ENCODE results near the gene HIF3A. TPM values are rescaled to one million over a fixed set of nuclear protein-coding genes. Genes with fewer than 3 reads are reported as not detected.

The HIF3A gene
- total RNA-seq, 1 donor from 2014 or later, result 59.6 TPM

GRCh38 chr19:46330319-46330918, 33.6 kb downstream of the HIF3A start:
- no peak for DNase-seq

DNA sequence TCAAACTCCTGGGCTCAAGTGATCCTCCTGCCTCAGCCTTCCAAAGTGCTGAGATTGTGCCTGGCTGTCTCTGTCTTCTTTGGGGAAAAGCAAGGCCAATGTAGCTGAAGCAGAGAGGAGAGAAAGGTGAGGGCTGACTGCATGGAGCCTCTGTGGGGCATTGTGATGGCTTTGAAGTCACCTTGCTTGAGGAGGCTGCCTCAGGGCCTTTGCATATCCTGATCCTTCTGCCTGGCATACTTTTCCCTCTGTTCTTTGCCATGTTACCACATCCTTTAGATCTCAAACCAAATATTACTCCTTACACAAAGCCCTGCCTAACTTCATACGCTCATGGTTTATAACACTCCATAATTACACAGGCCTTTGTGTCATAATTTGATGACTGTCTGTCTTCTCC, 40.6 kb downstream of the HIF3A start:
- DNase-seq, result no peak

DNA sequence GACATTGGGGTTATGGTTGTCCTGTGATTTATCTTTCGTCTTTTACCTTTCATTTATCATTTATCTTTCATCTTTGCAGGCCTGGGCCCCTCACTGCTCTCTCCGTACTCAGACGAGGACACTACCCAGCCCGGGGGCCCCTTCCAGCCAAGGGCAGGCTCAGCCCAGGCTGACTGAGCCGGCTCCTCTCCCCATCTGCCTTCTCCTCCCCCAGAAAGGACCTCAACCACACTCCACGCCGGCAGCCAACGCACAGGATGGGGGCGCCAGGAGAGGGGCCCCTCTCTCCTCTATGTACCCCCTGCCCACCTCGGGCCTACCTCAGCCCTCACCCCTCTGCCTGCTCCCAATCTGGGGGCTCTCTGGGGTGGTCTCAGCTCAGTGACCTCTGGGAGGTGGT, 42.6 kb downstream of the HIF3A start:
- no peak for DNase-seq

DNA sequence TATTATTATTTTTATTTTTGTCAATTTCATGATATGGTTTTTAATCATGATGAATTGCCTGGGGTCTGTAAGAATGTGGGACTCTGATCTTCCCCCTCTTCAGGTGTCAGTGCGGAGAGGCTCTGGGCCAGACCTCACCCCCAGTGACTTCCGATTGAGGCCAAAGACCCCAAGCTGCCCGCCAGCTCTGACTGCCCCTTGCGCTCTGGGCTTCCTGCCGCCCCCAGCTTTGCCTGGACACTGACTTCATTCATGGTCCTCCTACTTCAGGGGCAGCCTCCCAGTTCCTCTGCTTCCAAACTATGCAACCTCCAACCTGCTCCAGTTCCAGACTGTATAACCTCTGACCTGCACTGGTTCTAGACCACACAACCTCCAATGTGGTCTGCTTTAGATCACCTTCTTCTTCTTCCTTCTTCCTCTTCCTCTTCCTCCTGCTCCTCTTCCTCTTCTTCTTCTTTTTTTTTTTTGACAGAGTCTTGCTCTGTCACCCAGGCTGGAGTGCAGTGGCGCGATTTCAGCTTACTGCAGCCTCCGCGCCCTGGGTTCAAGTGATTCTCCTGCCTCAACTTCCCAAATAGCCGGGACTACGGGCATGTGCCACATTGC, 43.3 kb downstream of the HIF3A start:
- no peak for DNase-seq

DNA sequence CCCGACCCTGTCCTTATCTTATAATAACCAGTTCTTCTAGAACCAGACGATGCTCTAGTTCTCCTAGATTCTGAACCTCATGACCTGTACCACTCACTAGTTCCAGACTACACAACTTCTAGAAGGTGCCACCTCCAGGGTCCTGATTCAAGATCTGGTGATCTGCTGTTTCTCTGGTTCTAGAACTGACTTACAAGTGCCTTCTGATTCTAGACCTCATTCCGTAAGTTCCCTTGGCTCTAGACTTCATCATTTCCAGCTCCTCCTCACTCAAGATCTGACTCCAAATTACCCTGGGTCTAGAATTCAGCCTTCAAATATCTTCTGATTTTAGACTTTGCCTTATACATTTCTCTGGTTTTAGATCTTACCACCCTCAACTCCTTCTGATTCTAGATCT, 45.1 kb downstream of the HIF3A start:
- DNase-seq, result no peak

- no peak for DNase-seq
Observed at GRCh38 chr19:46344363-46344762, 47.5 kb downstream of the HIF3A start.

- DNase-seq, result no peak
Observed at GRCh38 chr19:46345157-46345556, 48.3 kb downstream of the HIF3A start.

DNA sequence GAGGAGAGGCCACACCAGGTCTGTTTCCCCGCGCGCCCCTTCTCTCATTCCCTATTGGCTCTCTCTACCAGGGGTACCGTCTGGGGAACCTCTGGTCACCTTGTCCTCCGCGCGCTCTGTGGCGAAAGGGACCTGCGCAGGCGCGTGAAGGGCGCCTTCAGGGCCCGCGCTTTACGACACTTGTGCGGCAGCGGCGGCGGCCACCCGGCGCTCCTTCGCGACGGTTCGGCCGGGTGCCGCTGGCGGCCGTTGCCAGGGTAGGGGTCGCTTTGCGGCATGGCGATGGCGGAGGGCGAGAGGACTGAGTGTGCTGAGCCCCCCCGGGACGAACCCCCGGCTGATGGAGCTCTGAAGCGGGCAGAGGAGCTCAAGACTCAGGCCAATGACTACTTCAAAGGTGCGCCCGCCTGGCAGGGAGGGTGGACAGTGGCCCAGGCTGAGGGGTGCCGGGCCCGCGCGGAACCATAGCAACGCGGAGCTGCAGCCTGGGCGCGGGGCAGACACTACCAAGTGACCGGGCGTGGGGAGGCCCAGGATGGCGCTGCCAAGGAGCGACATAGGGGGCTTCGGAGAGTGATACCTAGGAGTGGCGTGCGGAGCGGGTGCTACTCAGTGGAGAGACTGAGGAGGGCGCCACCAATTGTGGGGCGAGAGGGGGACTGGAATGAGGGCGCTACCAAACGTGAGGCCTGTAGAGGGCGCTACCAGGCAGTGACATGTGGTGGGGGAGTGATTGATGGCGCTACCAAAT, 50.2 kb downstream of the HIF3A start, which contains the start of gene PPP5C:
Gene PPP5C (plus strand): TSS at position 267 of the 751 bp plus-strand sequence. CDS start 10 bp downstream, at position 277.
- peak; percentile 88 for DNase-seq

GRCh38 chr19:46347572-46347883, 50.7 kb downstream of the HIF3A start:
- DNase-seq, result no peak

DNA sequence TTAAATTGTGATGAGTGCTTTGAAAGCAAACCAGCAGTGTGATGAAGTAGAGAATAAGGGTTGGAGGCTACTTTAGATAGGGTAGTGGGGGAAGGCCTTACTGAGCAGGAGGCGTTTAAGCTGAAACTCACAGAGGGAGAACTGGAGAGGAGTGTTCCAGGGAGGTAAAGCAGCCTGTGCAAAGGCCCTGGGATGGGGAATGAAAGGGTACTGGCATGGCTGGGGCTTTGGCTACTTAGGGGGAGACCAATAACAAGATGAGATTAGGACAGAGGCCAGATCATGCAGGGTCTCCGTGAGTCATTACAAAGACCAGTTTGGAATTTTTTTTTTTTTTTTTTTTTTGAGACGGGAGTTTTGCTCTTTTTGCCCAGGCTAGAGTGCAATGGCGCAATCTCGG, 51.1 kb downstream of the HIF3A start:
- DNase-seq, result no peak

DNA sequence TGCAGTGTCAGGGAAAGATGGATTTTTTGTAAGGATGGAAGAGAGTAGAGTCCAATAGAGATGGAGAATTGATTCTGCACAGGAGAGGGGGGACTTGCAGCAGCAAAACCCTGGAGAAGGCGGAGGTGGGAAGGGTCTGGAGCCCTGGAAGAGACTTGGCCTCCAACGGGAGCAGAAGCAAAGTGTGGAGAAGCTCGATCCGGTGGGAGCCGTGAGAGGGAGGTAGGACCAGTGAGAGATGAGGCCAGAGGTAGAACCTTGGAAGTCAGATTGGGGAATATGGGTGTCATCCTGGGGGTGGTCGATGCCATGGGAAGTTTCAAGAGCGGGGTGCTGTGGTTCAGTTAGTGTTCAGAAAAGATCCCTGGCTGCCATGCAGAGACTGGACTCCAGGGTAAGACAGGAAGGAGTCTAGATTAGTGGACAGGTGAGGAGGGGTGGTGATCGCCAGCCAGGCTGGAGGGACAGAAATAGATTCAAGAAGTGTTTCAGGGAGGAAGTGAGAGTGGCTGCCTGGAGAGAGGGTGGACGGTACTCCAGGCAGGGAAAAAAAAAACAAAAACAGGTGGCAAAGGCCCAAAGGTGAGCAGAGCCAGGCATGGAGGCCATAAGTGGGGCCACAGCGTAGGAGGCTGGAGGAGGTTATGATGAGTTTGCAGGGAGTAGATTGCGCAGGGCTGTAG, 52.6 kb downstream of the HIF3A start:
- no peak for DNase-seq

- no peak for DNase-seq
Observed at GRCh38 chr19:46350029-46350757, 53.4 kb downstream of the HIF3A start.

DNA sequence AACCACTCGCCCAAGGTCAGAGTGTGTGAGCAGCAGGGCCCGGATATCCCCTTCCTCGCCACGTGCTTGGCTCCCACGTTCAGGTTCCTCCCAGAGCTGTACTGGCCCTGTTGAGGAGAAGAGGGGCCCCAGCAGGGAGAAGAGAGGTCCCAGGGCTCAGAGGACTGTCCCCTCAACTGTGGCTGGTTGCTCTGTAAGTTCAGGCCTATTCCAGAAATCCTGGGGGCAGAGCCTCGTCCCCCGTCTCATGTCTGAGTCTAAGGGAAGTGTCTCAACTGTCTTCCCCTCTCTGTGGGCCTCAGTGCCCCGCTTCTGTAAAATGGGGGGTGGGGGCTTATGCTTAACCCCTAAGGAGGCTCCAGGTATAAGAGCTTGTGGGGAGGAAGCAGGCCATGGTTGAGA, 53.9 kb downstream of the HIF3A start:
- DNase-seq, result no peak

DNA sequence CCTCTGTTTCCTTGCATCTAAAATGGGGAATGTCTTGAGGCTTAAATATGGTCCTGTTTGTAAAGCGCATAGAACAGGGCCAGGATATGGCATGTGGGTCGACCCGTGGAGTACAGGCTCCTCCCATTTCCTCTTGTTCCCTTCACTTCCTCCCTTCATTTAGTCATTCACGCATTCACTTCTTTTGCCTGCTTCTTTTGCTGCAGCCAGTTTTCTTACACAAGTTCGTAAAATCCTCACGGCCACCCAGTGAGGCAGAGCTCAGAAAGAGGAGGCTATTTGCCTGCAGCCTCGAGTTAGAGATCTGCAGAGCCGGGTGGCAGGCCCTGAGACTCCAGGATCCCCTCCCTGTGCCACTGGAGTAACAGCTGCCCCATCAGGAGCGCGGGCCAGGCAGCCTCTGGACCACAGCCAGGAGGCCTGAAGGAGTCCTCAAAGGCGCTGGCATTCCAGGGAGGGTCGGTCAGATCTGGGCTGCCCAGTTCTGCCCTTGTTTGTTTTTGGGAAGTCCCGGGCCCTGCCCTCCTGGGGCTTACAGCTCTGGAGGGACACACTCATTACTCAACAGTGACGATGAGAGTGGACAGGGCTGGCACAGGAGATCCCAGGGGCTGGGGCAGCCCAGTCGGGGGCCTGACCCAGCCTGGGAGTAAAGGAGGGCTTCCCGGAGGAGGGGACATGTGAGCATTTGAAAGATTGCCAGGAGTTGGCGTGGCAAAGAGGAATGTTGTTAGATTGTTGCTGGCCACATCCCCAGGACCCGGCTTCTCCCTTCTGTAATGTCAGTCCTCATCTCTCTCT, 54.6 kb downstream of the HIF3A start:
- DNase-seq, result no peak

DNA sequence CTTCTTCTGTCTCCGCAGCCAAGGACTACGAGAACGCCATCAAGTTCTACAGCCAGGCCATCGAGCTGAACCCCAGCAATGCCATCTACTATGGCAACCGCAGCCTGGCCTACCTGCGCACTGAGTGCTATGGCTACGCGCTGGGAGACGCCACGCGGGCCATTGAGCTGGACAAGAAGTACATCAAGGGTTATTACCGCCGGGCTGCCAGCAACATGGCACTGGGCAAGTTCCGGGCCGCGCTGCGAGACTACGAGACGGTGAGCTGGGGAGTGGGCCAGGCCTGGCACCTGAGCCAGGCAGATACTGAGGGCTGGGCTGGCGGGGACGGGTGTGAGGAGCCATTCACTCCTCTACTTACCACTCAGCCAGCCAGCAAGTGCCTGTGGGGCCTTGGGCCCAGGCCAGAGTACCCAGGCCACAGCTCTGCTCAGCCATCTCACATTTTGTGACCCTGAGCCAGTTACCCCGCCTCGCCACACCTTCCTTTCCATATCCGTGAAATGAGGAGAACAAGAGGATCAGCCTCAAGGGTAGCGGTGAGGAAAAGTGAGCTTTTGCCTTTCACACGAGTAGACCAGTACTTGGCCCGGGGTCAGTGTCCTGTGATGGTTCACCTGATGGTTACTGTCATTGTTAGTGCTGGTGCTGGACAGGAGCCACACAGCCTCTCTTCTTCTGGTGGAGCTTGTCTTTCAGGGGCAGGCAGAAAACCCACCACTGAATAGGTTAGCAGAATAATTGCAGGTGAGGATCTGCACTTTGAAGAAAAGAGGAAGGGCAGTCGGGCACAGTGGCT, 57.1 kb downstream of the HIF3A start:
- no peak for DNase-seq

- no peak for DNase-seq
Observed at GRCh38 chr19:46355234-46356148, 58.6 kb downstream of the HIF3A start.

DNA sequence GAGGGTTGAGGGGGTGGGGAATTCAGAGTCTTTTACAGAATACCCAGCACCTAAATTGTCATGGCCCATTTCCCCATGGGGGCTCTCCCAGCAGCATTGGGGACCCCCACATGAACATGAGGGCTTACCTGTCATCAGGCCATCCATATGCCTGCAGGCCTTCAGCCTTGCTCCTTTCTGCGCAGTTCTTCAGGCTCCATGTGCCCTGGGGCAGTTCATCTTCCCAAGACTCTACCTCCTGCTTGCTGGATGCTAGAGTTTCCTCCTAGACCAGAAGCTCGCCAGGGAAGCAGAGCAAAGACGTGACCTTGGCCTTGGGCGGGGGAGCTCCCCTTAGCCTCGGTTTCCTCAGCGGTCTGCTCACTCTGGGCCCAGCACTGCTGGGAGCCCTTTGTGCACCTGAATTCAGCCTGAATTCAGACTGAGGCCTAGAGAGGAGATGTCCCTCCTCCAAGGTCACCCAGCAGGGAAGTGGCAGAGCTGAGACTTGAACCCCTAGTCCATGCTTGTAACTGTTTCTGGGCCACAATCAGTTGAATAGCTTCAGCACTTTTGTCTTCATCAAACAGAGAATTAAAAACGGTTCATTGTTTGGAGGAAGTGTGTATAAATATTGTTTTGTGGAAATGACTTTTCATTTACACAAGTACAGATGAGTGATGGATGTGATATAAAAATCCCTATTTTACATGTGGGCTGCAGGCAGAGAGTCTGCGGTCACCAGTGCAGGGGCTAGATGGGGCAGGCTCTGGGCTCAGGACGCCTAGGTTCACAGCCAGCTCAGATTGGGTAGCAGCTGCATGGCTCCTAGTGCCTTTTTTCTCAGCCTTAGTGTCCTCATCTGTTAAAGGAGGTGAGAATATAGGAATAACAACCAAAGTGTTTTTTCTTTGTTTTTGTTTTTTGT, 59.6 kb downstream of the HIF3A start:
- no peak for DNase-seq

DNA sequence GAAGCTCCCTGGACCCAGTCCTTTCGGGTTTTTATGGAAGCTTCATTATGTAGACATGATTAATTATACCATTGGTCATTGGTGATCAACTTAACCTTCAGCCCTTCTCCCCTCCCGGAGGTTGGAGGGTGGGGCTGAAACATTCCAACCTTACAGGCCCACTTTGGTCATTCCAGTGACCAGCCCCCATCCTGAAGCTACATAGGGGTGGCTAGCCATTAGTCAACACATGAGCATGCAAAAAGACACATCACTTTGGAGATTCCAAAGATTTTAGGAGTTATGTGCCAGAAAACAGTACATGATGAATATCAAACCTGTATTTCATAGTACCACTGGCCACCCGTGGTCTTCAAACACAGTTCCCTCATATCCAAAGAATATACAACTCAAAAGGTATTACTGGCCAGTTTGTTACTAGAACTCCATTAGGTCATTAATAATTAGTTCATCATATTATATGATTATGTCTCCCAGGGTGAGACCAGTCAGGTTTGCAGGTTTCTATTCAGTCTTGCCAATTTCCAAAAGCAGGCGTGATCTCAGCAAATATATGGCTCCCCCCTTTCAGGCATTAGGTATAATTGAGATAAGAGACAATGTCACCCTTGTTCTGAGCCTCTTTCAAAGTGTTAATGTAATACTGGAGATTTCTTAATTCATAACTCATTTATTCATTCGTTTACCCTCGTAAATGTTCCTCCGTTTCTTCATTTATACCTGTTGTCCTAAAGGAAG, 61.2 kb downstream of the HIF3A start:
- DNase-seq, result no peak

Data from skin of body (tissue), 2 donors.